Mucosa of stomach (tissue), 1 donor: ENCODE results near the gene KAT7.
A peak's percentile ranks its signal among the peaks of the same experiment; 100 is the strongest.
"Not testable (repeated sequence)": the region's sequence is repeated elsewhere in the genome, so short reads cannot be mapped to it uniquely, and the experiment has no call there.

Source experiments
- H3K27me3 ChIP-seq: one replicate; pipeline ENCODE4 v1.7.0; 2013; ENCODE audit warnings: mild to moderate bottlenecking, low read length; ENCODE audit not compliant: control insufficient read depth, insufficient read depth
- H3K36me3 ChIP-seq: one replicate; pipeline ENCODE4 v1.7.0; 2013; ENCODE audit warnings: low read length; ENCODE audit not compliant: control insufficient read depth, insufficient read depth
- H3K4me1 ChIP-seq: one replicate; pipeline ENCODE4 v1.7.0; 2013; ENCODE audit warnings: mild to moderate bottlenecking, low read length; ENCODE audit not compliant: control insufficient read depth, insufficient read depth
- H3K4me3 ChIP-seq: one replicate; pipeline ENCODE4 v1.7.0; 2013; ENCODE audit warnings: low read length
- H3K9ac ChIP-seq: one replicate; pipeline ENCODE4 v1.7.0; 2013; ENCODE audit warnings: mild to moderate bottlenecking, low read length, moderate library complexity
- H3K9me3 ChIP-seq: one replicate; pipeline ENCODE4 v1.7.0; 2013; ENCODE audit warnings: mild to moderate bottlenecking, low read length, moderate library complexity; ENCODE audit not compliant: control insufficient read depth
- donor health status: Pancreatic carcinoma.

The KAT7 gene

DNA sequence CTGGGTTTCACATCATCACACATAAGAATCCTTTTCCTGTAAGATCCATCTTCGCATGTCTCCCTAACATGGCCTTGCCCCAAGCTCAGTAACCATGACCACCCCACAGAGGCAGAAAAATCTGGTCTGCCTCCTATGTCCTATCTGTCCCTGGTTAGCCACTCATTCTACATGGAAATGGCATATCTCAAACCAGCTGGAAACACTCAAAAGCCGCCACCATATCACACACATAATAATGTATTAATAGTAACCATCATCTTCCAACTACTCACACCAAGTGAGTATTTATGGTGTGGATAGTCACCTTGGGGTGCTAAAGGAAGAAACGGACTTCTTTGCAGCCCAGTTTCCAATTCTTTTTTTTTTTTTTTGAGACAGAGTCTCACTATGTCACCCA lies 36.0 kb upstream of the KAT7 start:
- no peaks in the 10 kb centered on the region for H3K36me3 ChIP-seq
- no peaks in the 10 kb centered on the region for H3K4me1 ChIP-seq
- no peaks in the 10 kb centered on the region for H3K9me3 ChIP-seq
- H3K27me3 ChIP-seq: no peaks in the 10 kb centered on the region
- H3K9ac ChIP-seq: no peak overlapping the region
- H3K4me3 ChIP-seq: no peak overlapping the region

- H3K27me3 ChIP-seq: no peaks in the 10 kb centered on the region
- H3K4me3 ChIP-seq: no peak overlapping the region
- no peaks in the 10 kb centered on the region for H3K4me1 ChIP-seq
- H3K9ac ChIP-seq: no peak overlapping the region
- no peaks in the 10 kb centered on the region for H3K36me3 ChIP-seq
- no peaks in the 10 kb centered on the region for H3K9me3 ChIP-seq
Observed at GRCh38 chr17:49753959-49754391, 34.5 kb upstream of the KAT7 start.

- Histone ChIP-seq H3K4me1 (no peaks in the 10 kb centered on the region), H3K36me3 (no peaks in the 10 kb centered on the region), H3K9ac (no peak overlapping the region), H3K27me3 (no peaks in the 10 kb centered on the region), H3K9me3 (no peaks in the 10 kb centered on the region), H3K4me3 (no peak overlapping the region)
Observed at GRCh38 chr17:49755663-49756283, 32.7 kb upstream of the KAT7 start.

- H3K9ac ChIP-seq: no peak overlapping the region
- H3K4me3 ChIP-seq: no peak overlapping the region
- peaks cover 4% of the 10 kb centered on the region for H3K4me1 ChIP-seq
- no peaks in the 10 kb centered on the region for H3K9me3 ChIP-seq
- H3K36me3 ChIP-seq: no peaks in the 10 kb centered on the region
- H3K27me3 ChIP-seq: no peaks in the 10 kb centered on the region
Observed at GRCh38 chr17:49756323-49757150, 31.9 kb upstream of the KAT7 start.

DNA sequence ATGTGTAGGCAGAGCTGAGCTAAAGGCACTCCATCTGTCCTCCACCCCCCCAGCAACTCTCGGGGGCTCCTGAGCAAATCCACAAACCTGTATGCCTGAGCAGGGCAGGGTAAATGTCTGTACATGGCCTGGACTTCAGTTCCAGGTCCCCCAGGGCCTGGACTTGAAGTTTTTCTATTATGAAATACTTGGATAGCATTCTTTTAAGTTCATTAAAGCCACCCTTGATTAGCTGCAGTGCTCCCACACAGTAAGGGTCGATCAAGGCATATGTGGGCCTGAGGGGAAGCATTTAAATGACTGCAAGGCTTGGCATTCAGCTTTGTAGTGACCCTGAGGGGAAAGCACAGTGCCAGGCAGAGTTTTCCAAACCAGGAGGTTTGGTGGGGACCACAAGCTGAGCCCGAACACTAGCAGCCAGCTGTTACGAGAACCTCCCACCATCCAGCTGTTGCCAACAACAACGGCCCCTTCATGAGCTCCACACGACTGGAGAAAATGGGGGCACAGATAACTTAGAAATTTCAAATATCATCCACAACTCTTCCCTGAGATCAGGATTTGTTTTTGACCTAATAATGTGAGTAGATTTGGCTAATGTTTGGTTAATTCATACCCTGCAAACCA lies 31.2 kb upstream of the KAT7 start:
- H3K4me3 ChIP-seq: no peak overlapping the region
- H3K9me3 ChIP-seq: no peaks in the 10 kb centered on the region
- no peak overlapping the region for H3K9ac ChIP-seq
- no peaks in the 10 kb centered on the region for H3K36me3 ChIP-seq
- H3K4me1 ChIP-seq: peaks cover 7% of the 10 kb centered on the region
- no peaks in the 10 kb centered on the region for H3K27me3 ChIP-seq

DNA sequence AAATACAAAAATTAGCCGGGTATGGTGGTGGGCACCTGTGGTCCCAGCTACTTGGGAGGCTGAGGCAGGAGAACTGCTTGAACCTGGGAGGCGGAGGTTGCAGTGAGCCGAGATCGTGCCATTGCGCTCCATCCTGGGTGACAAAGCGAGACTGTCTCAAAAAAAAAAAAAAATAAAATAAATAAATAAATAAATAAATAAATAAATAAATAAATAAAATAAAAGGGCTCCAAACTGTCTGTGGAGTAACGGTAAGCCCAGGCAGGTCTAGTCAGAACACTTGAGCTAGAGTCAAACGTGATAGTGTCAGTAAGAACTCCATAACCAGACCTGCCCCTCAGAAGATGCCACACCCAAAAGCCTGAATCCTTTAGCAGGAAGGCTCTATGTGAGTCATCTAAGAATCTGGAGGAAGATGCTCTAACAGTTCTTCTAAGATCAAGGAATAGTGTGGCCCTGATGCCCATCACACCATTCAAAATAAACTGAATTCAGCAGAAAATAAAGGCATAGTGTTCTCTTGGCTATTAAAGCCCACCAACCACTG lies 29.9 kb upstream of the KAT7 start:
- H3K27me3 ChIP-seq, H3K9ac ChIP-seq, H3K4me3 ChIP-seq, H3K9me3 ChIP-seq, H3K36me3 ChIP-seq: not testable (repeated sequence)
- H3K4me1 ChIP-seq: peaks cover 13% of the 10 kb centered on the region

GRCh38 chr17:49759203-49759602 lies 29.3 kb upstream of the KAT7 start:
- Histone ChIP-seq H3K9ac (no peak overlapping the region), H3K36me3 (no peaks in the 10 kb centered on the region), H3K9me3 (no peaks in the 10 kb centered on the region), H3K4me1 (peaks cover 13% of the 10 kb centered on the region), H3K27me3 (no peaks in the 10 kb centered on the region), H3K4me3 (no peak overlapping the region)

DNA sequence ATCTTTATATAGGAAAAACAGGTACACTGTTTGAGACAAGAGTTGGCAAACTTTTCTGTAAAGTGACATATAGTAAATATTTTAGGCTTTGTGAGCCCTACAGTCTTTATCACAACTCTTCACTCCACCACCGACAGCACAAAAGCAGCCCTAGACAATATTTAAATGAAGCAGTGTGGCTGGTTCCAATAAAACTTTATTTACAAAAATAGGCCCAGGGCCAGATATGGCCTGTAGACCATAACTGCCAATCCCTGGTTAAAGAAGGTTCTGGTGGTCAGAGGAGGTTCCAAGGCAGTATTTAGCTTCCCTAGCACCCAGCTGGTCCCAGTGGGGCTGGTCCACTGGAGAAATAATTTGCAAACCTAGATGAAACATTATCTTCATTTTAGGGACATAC lies 28.2 kb upstream of the KAT7 start:
- H3K36me3 ChIP-seq: no peaks in the 10 kb centered on the region
- no peak overlapping the region for H3K9ac ChIP-seq
- no peak overlapping the region for H3K4me3 ChIP-seq
- peaks cover 18% of the 10 kb centered on the region for H3K4me1 ChIP-seq
- H3K9me3 ChIP-seq: no peaks in the 10 kb centered on the region
- no peaks in the 10 kb centered on the region for H3K27me3 ChIP-seq

- Histone ChIP-seq H3K36me3 (no peaks in the 10 kb centered on the region), H3K4me3 (no peak overlapping the region), H3K9me3 (no peaks in the 10 kb centered on the region), H3K4me1 (peaks cover 18% of the 10 kb centered on the region), H3K27me3 (no peaks in the 10 kb centered on the region), H3K9ac (no peak overlapping the region)
Observed at GRCh38 chr17:49760932-49761558, 27.4 kb upstream of the KAT7 start.

DNA sequence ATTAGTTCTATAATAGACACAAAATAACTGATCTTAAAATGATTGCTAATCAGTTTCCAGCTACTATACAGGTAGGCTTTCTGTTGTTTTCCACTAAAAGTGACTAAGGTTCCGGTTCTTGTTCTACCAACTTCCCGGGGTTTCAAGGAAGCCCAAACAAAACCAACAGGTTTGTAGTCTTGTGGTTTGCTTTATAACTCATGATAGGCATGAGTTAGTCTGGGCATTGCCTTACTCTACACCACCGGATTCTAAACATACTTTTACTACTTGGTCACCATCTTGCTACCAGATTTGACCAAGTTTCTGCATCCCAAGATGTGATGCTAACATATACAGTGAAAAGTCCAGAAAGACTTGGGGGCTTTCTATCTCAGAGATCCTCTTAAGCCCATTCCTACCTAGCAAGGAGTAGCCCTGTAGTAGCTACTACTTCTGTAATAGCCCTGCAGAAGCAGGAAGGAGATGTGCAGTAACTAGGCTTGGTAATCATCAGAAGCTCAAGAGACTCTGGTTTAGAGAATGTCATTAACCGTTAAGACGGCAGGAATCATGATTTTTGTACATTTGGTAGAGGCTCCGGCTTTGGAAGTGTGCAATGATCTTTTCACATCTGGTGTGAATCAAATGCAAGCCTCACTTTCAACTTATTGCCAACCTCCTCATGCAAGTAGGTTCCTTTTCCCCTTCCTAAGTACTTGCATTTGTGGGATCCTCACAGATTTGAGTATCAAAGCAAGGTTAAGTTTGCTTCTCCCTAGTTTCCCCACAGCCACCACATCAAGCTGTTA lies 26.1 kb upstream of the KAT7 start:
- no peaks in the 10 kb centered on the region for H3K27me3 ChIP-seq
- peak overlapping the region; percentile 58 for H3K4me3 ChIP-seq
- H3K4me1 ChIP-seq: peaks cover 18% of the 10 kb centered on the region
- H3K9ac ChIP-seq: no peak overlapping the region
- no peaks in the 10 kb centered on the region for H3K9me3 ChIP-seq
- H3K36me3 ChIP-seq: no peaks in the 10 kb centered on the region

- Histone ChIP-seq H3K4me1 (peaks cover 18% of the 10 kb centered on the region), H3K27me3 (no peaks in the 10 kb centered on the region), H3K9me3 (no peaks in the 10 kb centered on the region), H3K4me3 (peak within 1 kb of the TSS; percentile 58), H3K9ac (peak within 1 kb of the TSS; percentile 57), H3K36me3 (no peaks in the 10 kb centered on the region)
Observed at GRCh38 chr17:49763735-49764558, 24.5 kb upstream of the KAT7 start, which contains the start of gene FAM117A. Gene FAM117A (minus strand): TSS chr17:49764131. CDS start chr17:49764087, 44 bp downstream.
